ENCODE measurements around the gene FRS3.

FRS3 gene

DNA sequence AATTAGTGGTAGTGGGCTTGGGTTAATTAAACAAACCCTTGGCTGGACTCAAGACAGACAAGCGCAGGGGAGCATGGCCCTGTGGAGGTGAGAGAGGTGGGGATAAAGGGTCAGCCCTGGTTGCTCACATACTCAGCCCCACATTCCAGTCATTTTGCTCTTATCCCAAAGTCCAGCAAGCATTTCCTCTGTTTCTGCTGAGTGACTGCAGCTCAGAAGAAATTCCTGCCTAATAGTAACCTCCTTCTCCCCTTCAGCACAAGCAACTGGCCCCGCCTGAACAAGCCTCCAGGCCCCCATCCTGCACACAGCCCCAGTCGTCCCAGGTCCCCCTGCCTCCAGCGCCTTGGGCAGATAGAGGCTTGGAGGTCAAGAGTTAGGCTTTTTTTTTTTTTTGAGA lies 40.7 kb downstream of the FRS3 start:
- DNase-seq: no peak

DNA sequence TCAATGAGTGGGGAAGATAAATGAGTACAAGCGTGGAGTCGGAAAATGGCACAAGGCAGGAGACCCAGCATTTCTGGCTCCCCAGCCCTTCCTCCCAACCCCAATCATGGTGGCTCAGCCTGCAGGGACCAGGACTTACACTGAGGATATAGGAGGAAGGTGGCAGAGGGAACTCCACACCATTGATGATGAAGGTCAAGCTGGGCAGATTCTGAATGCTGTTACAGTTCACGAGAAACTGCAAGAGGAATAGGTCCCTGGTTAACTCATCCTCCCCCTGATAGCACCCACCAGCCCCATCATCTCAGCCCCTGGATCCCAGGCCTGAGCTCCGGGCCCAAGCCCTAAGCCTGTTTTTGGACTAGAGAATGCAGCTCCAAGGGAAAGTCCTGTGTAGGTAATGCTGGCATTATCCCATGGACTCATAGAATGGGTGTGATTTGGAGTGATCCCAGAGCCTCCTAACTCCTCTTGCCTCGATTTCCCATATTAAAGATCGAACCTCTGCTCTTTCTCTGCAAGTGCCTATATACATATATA lies 42.0 kb downstream of the FRS3 start:
- DNase-seq: no peak

DNA sequence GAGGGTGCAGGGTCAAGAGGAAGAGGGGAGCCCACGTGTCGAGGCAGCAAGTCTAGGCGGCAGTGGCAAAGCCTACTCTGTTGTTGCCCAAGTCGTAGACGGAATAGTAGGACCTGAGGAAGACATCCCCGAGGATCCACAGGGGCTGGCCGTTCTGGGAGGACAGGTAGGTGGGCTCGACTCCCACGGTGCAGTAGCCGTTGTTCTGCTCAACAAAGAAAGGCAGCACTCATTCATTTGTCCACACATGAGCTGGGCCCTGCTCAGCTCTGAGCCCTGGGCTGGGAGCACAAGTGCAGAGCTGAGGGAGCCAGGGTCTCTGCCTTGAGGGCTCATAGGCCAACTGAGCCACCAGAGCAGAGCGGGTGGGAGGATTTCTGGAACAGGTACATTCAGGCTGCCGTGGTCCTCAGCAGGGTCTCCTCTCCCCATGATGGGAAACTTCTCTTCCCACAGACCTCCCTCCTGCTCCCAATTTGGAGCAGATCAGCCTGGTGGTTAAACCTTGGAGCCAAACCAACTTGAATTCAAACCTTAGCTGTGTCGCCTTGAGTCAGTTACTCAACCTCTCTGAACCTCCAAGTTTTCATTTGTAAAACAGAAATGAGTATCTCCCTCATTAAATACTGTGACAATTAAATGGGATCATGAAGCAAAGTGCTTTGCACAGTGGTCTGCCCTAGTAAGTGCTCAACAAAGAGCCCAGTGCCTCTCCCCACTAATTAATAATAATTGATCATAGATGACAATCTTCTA lies 42.7 kb downstream of the FRS3 start:
- no peak for DNase-seq

DNA sequence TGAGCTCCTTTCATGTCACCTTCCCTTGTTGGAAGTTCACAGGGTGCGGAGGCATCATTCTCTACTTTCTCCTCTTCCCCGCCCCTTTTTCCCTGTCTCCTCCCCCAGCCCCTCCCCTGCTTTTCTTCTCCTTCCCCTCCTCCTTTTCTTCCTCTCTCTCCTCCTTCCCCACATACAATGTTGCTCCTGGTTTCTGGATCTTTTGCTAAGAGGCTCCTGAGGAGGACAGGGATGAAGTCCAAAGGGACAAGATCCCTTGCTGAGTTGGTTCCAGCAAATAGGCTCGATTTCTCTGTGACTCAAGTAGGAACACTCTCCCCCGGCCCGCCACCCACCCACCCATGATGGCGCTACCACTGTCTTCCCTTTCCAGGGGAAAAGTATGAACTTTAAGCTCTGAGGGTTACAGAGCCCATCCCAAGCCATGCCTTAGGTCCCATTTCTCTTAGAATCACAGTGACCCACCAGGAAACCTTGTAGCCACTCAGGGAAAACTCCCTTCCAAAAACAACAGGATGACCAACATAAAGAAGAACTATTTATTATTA lies 43.4 kb downstream of the FRS3 start:
- DNase-seq: no peak

DNA sequence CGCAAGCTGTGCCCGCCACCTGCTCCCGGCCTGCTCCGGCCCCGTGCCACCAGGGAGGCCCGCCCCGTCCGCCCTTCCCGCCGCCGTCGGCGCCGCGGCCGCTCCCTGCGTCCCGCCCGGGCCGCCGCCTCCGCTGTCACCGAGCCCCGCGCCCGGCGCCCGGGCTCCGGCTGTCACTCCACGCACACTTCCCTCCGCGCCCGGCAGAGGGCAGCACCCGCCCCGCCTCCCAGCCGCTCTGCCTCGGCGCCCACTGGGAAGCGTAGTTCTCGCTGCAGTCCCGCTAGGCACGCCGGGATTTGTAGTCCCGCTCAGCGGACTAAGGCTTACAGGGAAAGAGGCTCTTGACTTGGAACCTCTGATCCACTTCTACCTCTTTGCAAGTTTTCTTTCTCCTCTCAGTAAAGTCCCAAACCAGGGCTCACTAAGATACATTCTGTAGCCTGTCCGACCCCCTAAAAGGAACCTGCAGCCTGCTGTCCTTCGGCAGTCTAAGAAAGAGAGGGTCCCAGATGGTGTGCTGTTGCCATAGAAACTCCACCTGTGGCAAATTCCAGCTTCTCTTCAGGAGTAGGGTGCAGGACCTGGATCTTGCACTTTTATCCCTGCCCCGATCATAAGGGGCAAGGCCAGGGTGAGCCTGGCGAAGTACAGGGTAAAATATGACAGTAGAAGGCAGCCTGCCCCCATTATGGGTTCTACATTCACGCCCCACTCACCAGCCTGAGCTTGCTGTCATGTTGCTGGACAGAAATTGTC lies 44.1 kb downstream of the FRS3 start, which contains the start of gene TFEB:
TFEB (minus strand) TSS at position 182 of the 759 bp plus-strand sequence. CDS start 44,395 bp downstream, outside the sequence.
- peak; percentile 79 to 87 for DNase-seq

DNA sequence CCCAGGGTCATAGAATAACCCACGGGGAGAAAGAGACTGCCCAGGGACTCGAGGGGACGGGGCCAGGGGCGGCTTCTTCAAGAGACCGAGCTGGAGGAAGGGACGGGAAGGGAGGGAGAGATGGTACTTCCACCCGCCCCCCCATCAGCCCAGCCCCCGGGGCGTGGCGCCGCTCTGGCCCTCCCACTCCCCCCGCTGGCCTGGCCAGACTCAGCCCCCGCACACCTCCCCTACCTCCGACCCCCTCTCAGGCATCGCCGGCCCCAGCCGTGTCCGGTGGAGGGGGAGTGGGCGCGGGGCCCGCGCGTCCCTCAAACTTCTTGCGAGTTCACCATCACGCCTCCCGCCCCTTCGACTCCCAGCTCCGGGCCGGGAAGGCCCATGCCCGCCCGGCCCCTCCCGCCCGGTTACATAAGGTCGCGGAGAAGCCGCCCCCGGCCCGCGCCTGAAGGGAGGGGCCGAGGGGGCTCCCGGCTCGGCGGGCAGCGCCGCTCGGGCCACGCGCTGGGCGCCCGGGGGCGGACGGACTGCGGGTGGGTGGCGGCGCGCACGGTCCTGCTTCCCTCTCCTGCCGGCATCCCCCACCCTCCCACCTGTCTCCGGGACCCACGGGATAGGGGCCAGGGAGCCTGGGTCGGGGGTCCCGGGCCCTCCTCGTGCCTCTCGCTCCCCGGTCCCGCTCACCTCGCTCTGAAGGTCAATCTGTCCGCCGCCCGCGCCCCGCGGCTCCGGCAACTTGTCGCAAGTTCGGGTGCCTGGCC lies 44.9 kb downstream of the FRS3 start:
- DNase-seq: peak in 1 of 2 experiments; percentile 49

DNA sequence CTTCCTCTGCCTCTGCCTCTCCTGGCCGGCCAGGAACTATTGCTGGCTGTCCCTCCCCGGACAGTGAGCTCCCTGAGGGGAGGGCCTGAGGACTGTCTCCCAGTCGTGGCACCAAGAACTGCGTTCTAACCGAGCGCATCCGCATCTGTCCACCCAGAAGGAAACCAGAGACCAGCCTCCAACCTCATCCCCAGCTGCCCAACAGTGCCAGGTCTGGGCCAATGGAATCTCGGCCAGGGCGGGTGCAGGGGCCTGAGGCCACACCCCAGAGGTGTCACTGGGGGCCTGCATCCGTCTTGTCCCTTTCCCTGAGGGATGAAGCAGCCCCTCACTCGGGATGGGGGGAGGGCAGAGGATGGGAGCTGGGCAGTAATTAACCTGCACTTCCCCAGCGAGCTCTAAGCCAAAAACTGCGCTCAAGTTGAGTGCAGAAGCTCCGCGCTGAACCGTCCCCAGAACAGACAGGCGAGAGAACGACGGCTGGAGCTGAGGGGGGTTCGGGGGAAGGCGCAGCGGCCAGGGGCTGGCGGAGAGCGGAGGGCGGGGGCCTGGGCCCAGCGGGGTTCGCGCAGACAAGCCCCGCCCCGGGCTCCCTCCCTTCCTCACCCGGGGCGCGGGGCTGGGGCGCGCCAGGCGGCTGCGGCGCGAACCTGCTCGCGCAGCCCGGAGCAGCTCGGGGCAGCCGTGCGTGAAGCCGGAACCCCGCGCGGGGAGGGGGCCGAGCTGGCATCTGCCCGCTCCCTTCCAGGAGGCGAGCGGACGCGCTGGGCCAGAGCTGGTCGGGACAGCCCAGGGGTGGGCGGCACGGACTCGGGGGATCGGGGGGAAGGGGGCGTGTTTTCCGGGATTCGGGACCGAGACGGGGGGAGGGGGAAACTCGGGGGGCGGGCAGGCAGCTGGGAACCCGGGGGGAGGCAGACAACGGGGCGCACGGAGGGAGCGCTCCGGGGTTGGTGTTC lies 45.7 kb downstream of the FRS3 start:
- peak; percentile 35 to 57 for DNase-seq

DNA sequence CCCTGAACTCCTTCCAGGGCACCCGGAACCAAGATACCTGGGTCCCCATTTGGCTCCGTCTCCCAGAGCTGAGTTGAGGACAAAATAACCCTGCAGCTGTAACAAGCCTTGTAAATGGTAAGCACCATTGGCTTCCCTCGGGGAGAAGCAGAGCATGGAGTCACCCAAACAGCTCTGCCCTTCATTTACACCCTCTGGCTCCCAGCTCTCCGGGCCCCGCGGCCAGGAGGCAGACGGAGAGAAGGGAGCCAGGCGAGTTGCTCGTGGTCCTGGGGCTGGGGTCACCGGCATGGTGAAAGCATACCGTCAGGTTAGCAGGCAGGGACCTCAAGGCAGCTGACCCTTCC lies 46.4 kb downstream of the FRS3 start:
- DNase-seq: no peak

DNA sequence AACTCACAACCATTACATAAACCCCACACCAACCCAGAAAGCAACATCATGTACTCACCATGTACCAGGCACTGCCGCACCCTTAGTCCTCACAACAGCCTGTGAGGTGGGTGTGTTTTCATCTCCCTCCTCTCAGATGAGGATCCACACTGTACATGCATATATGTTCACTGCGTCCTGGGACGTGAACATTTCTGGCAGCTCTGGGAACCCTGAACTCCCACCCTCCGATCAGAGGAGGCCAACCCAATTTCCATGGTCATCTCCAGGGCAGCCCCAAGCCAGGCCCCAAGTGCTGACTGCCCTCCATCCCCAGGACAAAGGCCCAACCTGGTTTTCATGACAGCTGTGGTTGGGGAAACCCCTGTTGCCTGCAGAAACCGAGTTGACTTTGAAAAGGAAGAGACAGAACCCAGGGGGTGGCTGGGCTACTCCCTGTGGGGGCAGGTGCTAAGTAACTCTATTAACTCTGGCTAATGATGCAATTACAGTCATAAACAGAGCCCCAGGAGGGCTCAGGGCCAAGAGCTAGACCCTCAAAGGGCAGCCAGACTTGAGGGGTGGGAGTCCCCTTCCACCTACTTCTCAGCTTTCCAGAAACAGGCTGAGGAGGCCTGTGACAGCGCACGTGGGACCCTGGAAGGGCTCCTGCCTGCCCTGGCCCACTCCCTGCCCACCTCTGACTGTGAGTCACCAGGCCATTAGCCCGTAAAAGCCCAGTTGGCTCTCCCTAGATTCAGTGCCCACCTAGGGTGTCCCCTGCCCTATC lies 46.9 kb downstream of the FRS3 start:
- DNase-seq: no peak

DNA sequence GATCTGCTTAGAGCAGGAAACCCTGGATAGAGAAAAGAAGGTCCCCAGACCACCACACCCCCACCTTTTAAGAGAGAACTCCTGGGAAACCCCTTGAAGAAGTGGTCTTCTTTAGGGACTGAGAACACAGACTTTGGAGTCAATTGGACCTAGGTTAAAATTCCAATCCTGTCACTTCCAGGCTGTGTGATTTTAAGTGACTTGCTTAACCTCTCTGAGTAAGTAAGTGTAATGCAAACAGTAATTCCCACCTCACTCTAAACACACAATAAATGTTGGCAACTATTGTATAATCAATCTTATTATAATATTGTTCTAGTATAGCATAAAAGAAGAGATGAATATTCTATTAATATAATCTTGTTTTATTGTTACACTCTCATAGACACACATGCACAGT lies 47.6 kb downstream of the FRS3 start:
- no peak for DNase-seq

DNA sequence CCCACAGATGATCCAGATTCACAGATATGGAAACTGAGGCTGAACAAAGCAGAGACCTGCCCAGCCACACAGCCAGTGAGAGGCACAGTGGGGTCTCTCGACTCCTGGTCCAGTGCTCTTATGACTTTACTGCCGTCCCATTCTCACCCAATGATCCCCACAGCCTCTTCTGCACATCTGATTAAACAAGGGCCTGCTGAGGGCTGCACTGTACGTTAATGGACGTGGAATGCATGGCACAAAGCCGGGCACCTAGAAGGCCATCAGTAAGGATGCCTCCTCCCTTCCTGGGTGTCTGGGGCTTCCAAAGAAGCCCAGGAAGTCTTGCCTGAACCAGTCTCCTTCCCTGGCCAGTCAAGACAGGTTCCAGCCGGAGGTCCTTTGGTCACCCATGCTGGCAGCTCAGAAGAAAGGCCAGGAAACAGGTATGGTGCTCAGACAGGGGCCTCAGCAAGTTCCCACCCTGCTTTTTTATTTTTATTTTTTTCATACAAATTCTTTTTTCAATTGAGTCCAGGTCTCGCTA lies 48.1 kb downstream of the FRS3 start:
- DNase-seq: no peak

DNA sequence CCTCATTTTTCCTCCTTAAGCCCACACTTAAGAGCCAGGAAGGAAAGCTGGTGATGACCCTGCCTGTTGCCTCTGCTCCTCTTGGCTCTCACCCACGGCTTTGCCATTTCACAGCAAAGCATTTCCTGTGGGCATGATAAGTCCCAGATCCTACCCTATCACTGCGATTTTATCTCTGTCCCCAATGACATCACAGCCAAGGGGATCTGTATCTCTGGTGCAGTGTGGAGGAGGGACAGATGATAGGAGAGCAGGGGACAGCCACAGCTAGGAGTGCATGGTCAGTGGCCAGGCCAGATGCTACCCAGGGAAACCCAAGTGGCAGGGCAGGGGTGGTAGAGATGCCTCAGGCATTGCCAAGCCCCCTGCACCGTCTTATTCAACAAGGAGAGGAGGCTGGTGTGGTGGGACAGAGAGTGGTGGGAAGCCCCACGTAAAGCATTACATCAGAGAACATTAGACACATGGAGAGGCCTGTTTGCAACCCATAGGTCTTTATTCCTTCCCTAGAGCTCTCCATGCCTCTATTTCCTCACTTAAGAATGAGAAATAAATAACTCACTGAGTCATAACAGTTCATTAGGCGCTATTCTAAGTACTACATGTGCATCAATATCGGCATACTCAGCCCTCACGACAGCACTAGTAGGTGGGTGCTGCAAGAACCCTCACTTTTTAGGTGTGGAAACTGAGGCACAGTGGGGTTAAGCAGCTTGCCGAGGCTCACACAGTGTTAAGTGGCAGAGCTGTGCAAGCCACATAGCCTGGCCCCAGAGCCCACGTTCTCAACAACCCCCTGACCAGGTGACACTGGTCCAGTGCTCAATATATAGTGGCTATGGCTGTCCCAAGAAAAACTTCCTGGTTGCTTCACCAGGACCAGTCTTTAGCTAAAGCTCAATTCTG lies 48.9 kb downstream of the FRS3 start:
- no peak for DNase-seq

DNA sequence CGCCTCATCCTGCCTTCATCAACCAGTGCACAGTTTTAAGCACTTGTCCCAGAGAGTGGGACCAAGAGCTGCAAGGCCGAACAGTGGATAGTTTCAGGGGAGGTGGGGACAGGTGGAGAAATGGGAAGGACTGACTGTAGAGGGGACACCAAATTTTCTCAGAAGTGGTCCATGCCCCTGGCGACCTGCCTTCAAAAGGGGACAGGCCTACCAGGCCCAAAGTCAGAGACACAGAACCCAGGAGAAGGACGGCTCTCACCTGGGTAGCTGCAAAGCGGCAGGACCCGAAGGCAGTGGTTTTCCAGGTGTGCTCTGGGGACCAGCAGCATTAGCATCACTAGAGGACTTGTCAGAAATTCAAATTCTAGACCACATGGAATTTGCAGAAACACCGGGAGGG lies 50.1 kb downstream of the FRS3 start:
- DNase-seq: no peak

DNA sequence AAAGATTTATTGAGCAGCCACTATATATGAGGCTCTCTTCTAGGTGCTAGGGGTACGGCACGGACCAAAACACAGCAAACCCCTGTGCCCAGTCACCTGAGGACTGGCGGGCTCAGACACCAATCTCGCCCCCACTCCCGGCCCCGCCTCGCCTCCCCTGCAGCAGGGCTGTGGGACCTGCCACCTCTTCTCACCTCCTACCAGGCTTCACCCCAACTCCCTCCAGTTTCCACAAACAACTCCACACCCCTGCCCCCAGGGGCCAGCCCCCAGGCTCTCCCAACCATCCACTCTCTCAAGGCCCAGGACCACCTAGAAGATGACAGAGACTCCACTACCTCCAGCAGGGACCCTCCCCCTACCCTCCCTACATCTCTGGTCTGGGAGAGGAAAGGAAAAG lies 50.7 kb downstream of the FRS3 start:
- DNase-seq: no peak

DNA sequence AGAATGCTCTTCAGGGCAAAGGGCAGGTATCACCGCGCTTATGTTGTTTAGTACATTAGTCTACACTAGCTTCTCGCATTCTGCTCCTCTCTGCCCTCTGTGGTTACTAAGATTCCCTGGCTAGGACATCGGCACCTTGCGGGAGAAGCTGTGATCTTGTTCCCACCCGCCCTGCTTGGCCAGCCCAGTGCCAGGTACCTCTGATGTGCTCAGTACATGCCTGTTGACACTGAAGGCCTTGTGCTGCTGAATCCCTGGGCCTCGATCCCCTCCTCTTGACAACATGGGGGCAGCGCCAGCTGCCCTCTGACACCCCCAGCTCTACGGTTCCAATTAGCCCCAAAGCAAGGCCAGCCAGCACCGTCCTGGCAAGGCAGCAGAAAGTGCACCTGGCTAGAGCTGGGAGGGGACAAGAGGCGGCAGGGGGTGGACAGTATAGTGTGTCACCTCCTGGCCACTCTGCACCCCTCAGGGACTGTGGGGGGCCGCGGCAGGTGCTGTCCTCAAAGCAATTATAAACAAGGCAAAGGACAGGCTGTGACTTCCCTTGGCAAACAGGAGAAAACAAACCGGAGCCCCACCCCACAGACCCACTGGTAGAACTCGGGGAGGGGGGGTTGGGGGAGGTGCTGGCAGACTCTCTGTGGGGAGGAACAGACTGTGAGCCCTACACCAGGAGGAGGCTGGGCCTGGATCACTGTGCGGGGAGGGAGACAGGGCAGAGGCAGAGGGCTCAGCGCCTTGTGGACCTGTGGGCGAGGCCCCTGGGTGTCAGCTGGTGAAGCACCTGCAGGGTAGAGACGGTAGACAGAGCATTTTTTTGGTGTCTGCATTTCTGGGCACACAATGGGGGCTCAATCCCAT lies 51.4 kb downstream of the FRS3 start:
- no peak for DNase-seq

DNA sequence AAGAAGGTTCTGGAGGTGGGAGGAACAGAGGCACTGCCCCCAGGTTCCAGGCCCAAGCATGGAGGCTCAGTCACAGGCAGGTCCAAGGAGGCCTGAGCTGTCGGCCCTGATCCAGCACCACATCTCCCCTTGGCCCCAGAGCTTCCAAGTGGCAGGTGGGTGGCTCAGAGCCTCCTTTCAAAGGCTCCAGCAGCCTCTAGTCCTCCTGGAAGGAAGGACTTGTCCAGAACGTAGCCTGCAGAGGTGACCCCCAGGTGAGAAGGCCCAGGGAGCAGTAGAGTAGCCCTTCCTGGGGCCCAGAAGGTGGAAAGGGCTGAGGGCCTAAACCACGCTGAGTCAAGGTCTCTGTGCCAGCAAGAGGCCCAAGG lies 52.0 kb downstream of the FRS3 start:
- DNase-seq: no peak

DNA sequence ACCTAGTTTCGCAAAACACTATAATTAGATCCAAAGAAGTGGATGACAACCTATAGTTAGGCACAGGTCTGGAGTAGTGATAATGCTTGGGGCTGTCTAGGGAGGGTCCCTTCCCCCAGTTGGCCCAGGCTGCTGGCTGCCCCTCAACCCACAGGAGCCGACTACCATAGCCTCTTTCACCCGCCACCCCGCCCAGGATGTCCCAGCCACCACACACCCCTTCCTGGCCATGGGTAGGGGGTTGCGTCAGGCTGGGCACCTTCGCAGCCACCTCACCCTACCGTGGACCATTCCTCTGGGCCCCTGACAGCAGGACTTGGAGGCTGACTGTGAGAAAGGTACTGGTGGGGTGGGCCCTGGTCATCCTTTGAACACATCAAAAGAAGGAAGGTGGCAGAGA lies 52.8 kb downstream of the FRS3 start:
- no peak for DNase-seq

DNA sequence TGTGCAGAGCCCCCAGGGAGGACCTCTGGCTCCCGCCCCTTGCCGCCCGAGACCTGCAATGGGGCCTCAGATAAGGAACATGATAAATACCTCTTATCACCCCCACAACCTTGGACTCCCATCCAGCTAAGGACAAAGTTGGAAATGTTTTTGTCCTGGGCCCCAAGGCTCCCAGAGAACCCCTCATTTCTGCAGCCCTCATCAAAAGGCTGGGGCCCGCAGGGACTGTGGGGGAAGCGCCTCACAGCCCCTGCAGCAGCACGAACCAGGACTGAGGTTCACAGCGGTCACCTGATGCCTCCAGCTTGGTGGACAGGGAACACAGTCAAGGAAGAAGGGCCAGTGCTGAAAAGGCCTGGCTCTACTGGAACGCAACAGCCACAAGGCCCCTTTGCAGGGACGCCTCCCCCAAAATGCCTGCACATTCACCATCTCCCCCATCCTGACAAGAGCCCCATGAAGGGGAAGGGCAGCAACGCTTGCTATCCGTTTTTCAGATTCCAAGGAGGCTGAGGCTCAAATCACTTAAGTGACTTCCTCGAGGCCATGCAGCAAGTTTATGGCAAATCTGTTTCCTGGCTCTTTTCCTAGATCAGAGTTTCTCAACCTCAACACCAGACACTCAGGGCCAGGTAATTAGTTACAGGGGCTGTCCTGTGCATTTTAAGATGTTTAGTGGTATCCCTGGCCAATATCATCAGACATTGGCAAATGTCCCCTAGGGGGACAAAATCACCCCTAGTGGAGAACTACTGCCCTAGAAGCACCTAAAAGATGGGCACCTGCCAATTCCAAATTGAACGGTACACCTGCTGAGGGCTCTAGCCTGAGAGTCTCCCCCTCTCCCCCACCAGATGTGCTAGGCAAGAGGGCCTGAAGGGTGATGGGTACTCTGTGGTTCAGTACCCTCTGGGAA lies 54.9 kb downstream of the FRS3 start:
- no peak for DNase-seq

Measured in NCI-H1930 (cell line).